Heart right ventricle (tissue), 16 donors: Measurements from ENCODE around the gene ALOX15B. TPM values are rescaled to one million over a fixed set of nuclear protein-coding genes. Genes with fewer than 3 reads are reported as not detected.
A peak's percentile ranks its signal among the peaks of the same experiment; 100 is the strongest.

Source experiments
- ATAC-seq, 8 donors: fragments of 200-7000 bp; cut with Tn5 transposase; one replicate each; pipeline ENCODE4 v1.9.1; 2020; ENCODE audit warnings: mild to moderate bottlenecking in 8 of 8, moderate library complexity in 8 of 8, moderate number of reproducible peaks in 1 of 8
- DNase-seq, 2 donors: peaks; one replicate each; pipeline ENCODE4 v3.0.0-alpha.2; 2020
- H3K27ac ChIP-seq, 10 donors: fragments of 200-600 bp; sonication (generic) in 2 of 10; one replicate each; pipeline versions ENCODE4 v1.5.0 to v1.8.0; 2020 to 2022; ENCODE audit warnings: mild to moderate bottlenecking in 3 of 10
- H3K27me3 ChIP-seq, 7 donors: fragments of 200-600 bp; one replicate each; pipeline ENCODE4 v1.8.0; 2021 to 2022; ENCODE audit warnings: mild to moderate bottlenecking in 2 of 7
- H3K36me3 ChIP-seq, 9 donors: fragments of 200-600 bp; sonication (generic) in 1 of 9; one replicate each; pipeline versions ENCODE4 v1.5.0 to v1.8.0; 2020 to 2022; ENCODE audit warnings: mild to moderate bottlenecking in 2 of 9
- H3K4me1 ChIP-seq, 9 donors: fragments of 200-600 bp; sonication (generic) in 1 of 9; one replicate each; pipeline versions ENCODE4 v1.5.0 to v1.8.0; 2020 to 2022; ENCODE audit warnings: mild to moderate bottlenecking in 4 of 9
- H3K4me3 ChIP-seq, 10 donors: fragments of 200-600 bp; sonication (generic) in 2 of 10; one replicate each; pipeline versions ENCODE4 v1.5.0 to v1.8.0; 2020 to 2022; ENCODE audit warnings: mild to moderate bottlenecking in 7 of 10, moderate library complexity in 2 of 10
- H3K9me3 ChIP-seq, 11 donors: fragments of 200-600 bp in 10 of 11; sonication (generic) in 2 of 11; one replicate each; pipeline versions ENCODE4 v1.5.0 to v1.8.0; 2013 to 2022; ENCODE audit warnings: mild to moderate bottlenecking in 2 of 11, control low read depth in 1 of 11, moderate library complexity in 1 of 11
- CTCF ChIP-seq, 9 donors: fragments of 200-600 bp; sonication (generic) in 2 of 9; IDR thresholded peaks; one replicate each; pipeline versions ENCODE4 v1.5.0 to v1.8.0; 2021 to 2022; ENCODE audit warnings: antibody characterized with exemption in 9 of 9, mild to moderate bottlenecking in 5 of 9, moderate library complexity in 1 of 9
- WGBS, 2 donors: extraction: QIAGEN DNeasy Blood & Tissue Kit; methylation state at CpG; one replicate each; pipeline ENCODE4 v1.1.7; 2013; ENCODE audit warnings: inconsistent platforms in 1 of 2; 5-methylcytosine and 5-hydroxymethylcytosine counted together
- intact Hi-C, 10 donors: fragments of 100-400 bp; cut with DNase I; formaldehyde crosslinking; loops; one replicate each; pipeline versions ENCODE4 v1.11.1 to v1.14.2; 2022
- polyA plus RNA-seq, 2 donors: library from polyadenylated mRNA; stranded (reverse); fragments of 200-250 nt; gene quantifications; one replicate each; pipeline ENCODE4 v1.2.3, GENCODE V29; 2013
- total RNA-seq, 10 donors: library from RNA; stranded (reverse); fragmentation: NEBNext Ultra II Directional in 3 of 10; extraction: Animal tissue kit (Norgen Biotek cat#: 25700) in 3 of 10; gene quantifications; one replicate each; pipeline versions ENCODE4 v1.2.1 to v1.2.4, GENCODE V29; 2021 to 2023
- donor health status: Arrhythmogenic right ventricular cardiomyopathy.
- donor health status: ischemic (EF 13 %, LVEDD 7.1; RV severe dilation, severe dysfunction).
- donor health status: healthy with polysubstance abuse.
- donor health status: DM: no; HTN: yes; CAD: no.
- donor health status: DM: no; HTN: no; CAD: no.
- donor health status: ischemic (EF 25% LVEDD 6.9; RV normal size, moderate dysfunction).
- donor health status: ischemic (EF 25% LVEDD 5.7; RV mildly dilated, moderate dysfunction).
- donor health status: healthy.
- donor health status: DM: yes; HTN: yes; CAD: no.
- donor health status: Ischemic cardiomyopathy.
- donor health status: ischemic (EF 35%, LVEDD 5.7; RV mildly dilated, moderate dysfunction).
- donor health status: nonischemic (EF 11% LVEDD 7.7; RV severe dilation, severe dysfunction).
- donor health status: DM: yes; HTN: yes; CAD: no.
- donor health status: PGD.
- donor health status: ischemic (EF 29% LVEDD 5.4; RV normal size, mild dysfunction).
- donor health status: nonischemic (EF 23%, LVEDD 6.1; RV moderate dilation, normal function).

Gene ALOX15B
- total and polyA plus RNA-seq, 12 donors, result 0.10 to 1.3 (median 0.27) TPM; not detected in 6

- intact Hi-C loops, result no loop called here
- 94 to 96% methylated on average over 9 of the region's 9 CpGs for WGBS, 2 donors
- ATAC-seq (no peak), DNase-seq (no peak)
- H3K36me3 ChIP-seq, result no peaks in the 10 kb centered on the region
- H3K9me3 ChIP-seq, result no peaks in the 10 kb centered on the region
- peaks cover 0 to 26% (median 15%) of the 10 kb centered on the region in 7 donors for H3K27me3 ChIP-seq
- peaks cover 0 to 42% (median 15%) of the 10 kb centered on the region in 9 donors for H3K4me1 ChIP-seq
- TF ChIP-seq CTCF (IDR thresholded peaks at IDR 0.05), result no peak
- H3K27ac ChIP-seq, result no peak overlapping the region
- H3K4me3 ChIP-seq, result no peak overlapping the region
Measured at GRCh38 chr17:8014558-8014850, 24.4 kb upstream of the ALOX15B start.

GRCh38 chr17:8015236-8015956 is 23.5 kb upstream of the ALOX15B start:
- peaks cover 0 to 49% (median 15%) of the 10 kb centered on the region in 9 donors for H3K4me1 ChIP-seq
- intact Hi-C loops, result loop anchor here in 1 of 10 donors (5.0 kb wide), 1 partner anchor 42 kb away; no protein-coding TSS in a partner anchor
- no peak for TF ChIP-seq CTCF (IDR thresholded peaks at IDR 0.05)
- H3K9me3 ChIP-seq, result no peaks in the 10 kb centered on the region
- WGBS, 2 donors, result 67 to 73% methylated on average over 44 of the region's 44 CpGs
- no peaks in the 10 kb centered on the region for H3K36me3 ChIP-seq
- DNase-seq (no peak), ATAC-seq (no peak)
- peaks cover 0 to 26% (median 15%) of the 10 kb centered on the region in 7 donors for H3K27me3 ChIP-seq
- peak overlapping the region in 8 of 10 donors; percentile 16 to 57 (median 46) for H3K4me3 ChIP-seq
- no peak overlapping the region for H3K27ac ChIP-seq

GRCh38 chr17:8015957-8016631 is 22.8 kb upstream of the ALOX15B start:
- H3K4me3 ChIP-seq, result peak overlapping the region; percentile 16 to 57 (median 46)
- no peak overlapping the region for H3K27ac ChIP-seq
- no peak for TF ChIP-seq CTCF (IDR thresholded peaks at IDR 0.05)
- DNase-seq (no peak), ATAC-seq (peak in 7 of 8 donors; percentile 16 to 49 (median 35))
- H3K4me1 ChIP-seq, result peaks cover 0 to 54% (median 15%) of the 10 kb centered on the region in 9 donors
- H3K27me3 ChIP-seq, result peaks cover 0 to 26% (median 15%) of the 10 kb centered on the region in 7 donors
- WGBS, 2 donors, result 1 to 4% methylated on average over 46 of the region's 46 CpGs
- no peaks in the 10 kb centered on the region for H3K36me3 ChIP-seq
- no peaks in the 10 kb centered on the region for H3K9me3 ChIP-seq
- intact Hi-C loops, result loop anchor here in 1 of 10 donors (5.0 kb wide), 1 partner anchor 41 kb away; no protein-coding TSS in a partner anchor

GRCh38 chr17:8016632-8017424 is 22.0 kb upstream of the ALOX15B start:
- H3K27me3 ChIP-seq, result peaks cover 0 to 26% (median 15%) of the 10 kb centered on the region in 7 donors

More at GRCh38 chr17:8016632-8017424, 22.0 kb upstream of the ALOX15B start:
- WGBS, 2 donors, result 33 to 34% methylated on average over 12 of the region's 12 CpGs
- H3K36me3 ChIP-seq, result no peaks in the 10 kb centered on the region
- TF ChIP-seq CTCF (IDR thresholded peaks at IDR 0.05), result peak; percentile 15 to 73 (median 54)
- H3K27ac ChIP-seq, result no peak overlapping the region
- H3K4me1 ChIP-seq, result peaks cover 0 to 54% (median 15%) of the 10 kb centered on the region in 9 donors
- no peaks in the 10 kb centered on the region for H3K9me3 ChIP-seq
- intact Hi-C loops, result loop anchor here in 1 of 10 donors (5.0 kb wide), 1 partner anchor 40 kb away; no protein-coding TSS in a partner anchor
- DNase-seq, result no peak
- peak; percentile 20 to 69 (median 56) for ATAC-seq
- peak overlapping the region; percentile 16 to 57 (median 46) for H3K4me3 ChIP-seq
